Spleen (tissue), 7 donors: ENCODE results near the gene DAB1.

Experiments
- CTCF ChIP-seq, 11 experiments: fragments of 200-600 bp in 7 of 11; fragments of 450-650 bp in 4 of 11; sonication (generic) in 4 of 11; IDR thresholded peaks in 8 of 11; conservative IDR thresholded peaks in 3 of 11; 1 replicate in 7 of 11; 2 replicates in 4 of 11; pipeline versions ENCODE4 v1.4.0 to v1.8.0; 2016 to 2021; ENCODE audit warnings: antibody characterized with exemption in 11 of 11, inconsistent platforms in 4 of 11, mild to moderate bottlenecking in 1 of 11
- POLR2AphosphoS5 ChIP-seq, 3 donors: sonication (generic); formaldehyde crosslinking; IDR thresholded peaks; one replicate each; pipeline ENCODE4 v1.5.1; 2017; ENCODE audit warnings: antibody characterized with exemption in 3 of 3
- donor health status: DM: no; HTN: no; CAD: no; lungs with moderate emphysema.
- donor health status: DM: no; HTN: no; CAD: no.
- donor health status: DM: no; HTN: no; CAD: no.

- TF ChIP-seq CTCF (IDR thresholded peaks at IDR 0.05 in 8 of 11, conservative IDR thresholded peaks at IDR 0.05 in 3 of 11) (no peak), POLR2AphosphoS5 (IDR thresholded peaks at IDR 0.05) (no peak)
Measured at GRCh38 chr1:56948403-56949023, 475.3 kb downstream of the DAB1 start.
